Stimulated activated CD8-positive, alpha-beta memory T cell treated with anti-CD3 and anti-CD28 coated beads, Interleukin-7, amount 100 ng/mL, for 24 hours (primary cell): ENCODE measurements around the gene NEK1.
"Not testable (repeated sequence)": the region's sequence is repeated elsewhere in the genome, so short reads cannot be mapped to it uniquely, and the experiment has no call there.

Experiments used
- DNase-seq: peaks from one replicate; pipeline ENCODE4 v3.0.0-alpha.2; 2020; ENCODE audit warnings: low read depth

Gene NEK1

GRCh38 chr4:169628579-169628978 is 16.2 kb upstream of the NEK1 start:
- DNase-seq, result no peak

- no peak for DNase-seq
These were observed 14.9 kb upstream of the NEK1 start for GRCh38 chr4:169627307-169627706.

GRCh38 chr4:169626331-169627282 is 14.2 kb upstream of the NEK1 start:
- no peak for DNase-seq

GRCh38 chr4:169625886-169626285 is 13.5 kb upstream of the NEK1 start:
- DNase-seq, result no peak

GRCh38 chr4:169624012-169624411 is 11.6 kb upstream of the NEK1 start:
- DNase-seq, result not testable (repeated sequence)

GRCh38 chr4:169622566-169622965 is 10.2 kb upstream of the NEK1 start:
- no peak for DNase-seq

GRCh38 chr4:169621731-169622492 is 9.5 kb upstream of the NEK1 start:
- DNase-seq, result no peak

GRCh38 chr4:169620880-169621248 is 8.5 kb upstream of the NEK1 start:
- no peak for DNase-seq

GRCh38 chr4:169619958-169620879 is 7.8 kb upstream of the NEK1 start, which contains the start of gene CLCN3:
Gene CLCN3, plus strand, starts transcription at chr4:169620578. Its CDS starts 15,351 bp downstream, at chr4:169635929.
- DNase-seq, result peak; percentile 84

GRCh38 chr4:169619518-169619957 is 7.2 kb upstream of the NEK1 start:
- no peak for DNase-seq

GRCh38 chr4:169618986-169619385 is 6.6 kb upstream of the NEK1 start:
- no peak for DNase-seq

GRCh38 chr4:169618286-169618685 is 5.9 kb upstream of the NEK1 start:
- no peak for DNase-seq

- no peak for DNase-seq
These were observed 4.9 kb upstream of the NEK1 start for GRCh38 chr4:169617306-169617705.

GRCh38 chr4:169616846-169617245 is 4.5 kb upstream of the NEK1 start:
- no peak for DNase-seq

- DNase-seq, result no peak
These were observed 3.2 kb upstream of the NEK1 start for GRCh38 chr4:169615467-169616106.

GRCh38 chr4:169612871-169613859 is 782 bp upstream of the NEK1 start:
- peak; percentile 35 for DNase-seq

- DNase-seq, result no peak
These were observed 1.2 kb downstream of the NEK1 start for GRCh38 chr4:169611157-169611556.

GRCh38 chr4:169604903-169605331 is 7.5 kb downstream of the NEK1 start:
- no peak for DNase-seq

- DNase-seq, result no peak
These were observed 8.1 kb downstream of the NEK1 start for GRCh38 chr4:169604131-169604900.
